ENCODE data around the gene ERCC6. TPM values are rescaled to one million over a fixed set of nuclear protein-coding genes. Genes with fewer than 3 reads are reported as not detected.

The ERCC6 gene
- total RNA-seq, 2 experiments from 2014 or later: 14.9 to 19.2 TPM

GRCh38 chr10:49550563-49550962 is 11.6 kb upstream of the ERCC6 start:
- ChIA-PET CTCF (no interaction called here), POLR2A (no interaction called here)

GRCh38 chr10:49549640-49550346 is 10.9 kb upstream of the ERCC6 start:
- POLR2A ChIA-PET: no interaction called here
- CTCF ChIA-PET: no interaction called here

DNA sequence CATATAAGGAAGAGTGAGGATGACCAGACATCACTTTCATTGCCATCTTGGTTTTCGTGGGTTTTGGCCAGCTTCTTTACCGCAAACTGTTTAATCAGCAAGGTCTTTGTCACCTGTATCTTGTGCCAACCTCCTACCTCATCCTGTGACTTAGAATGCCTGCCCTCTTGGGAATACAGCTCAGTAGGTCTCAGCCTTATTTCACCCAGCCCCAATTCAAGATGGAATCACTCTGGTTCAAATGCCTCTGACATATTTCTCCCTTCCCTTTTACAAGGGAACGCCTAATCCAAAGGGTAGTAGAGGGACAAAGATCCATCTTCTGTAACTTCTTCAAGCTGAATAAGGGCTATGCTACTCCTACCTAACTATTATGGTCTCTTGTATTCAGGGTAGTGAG is 4.7 kb upstream of the ERCC6 start:
- ChIA-PET POLR2A (no interaction called here), CTCF (no interaction called here)

GRCh38 chr10:49542353-49542752 is 3.4 kb upstream of the ERCC6 start:
- ChIA-PET POLR2A (no interaction called here), CTCF (no interaction called here)

DNA sequence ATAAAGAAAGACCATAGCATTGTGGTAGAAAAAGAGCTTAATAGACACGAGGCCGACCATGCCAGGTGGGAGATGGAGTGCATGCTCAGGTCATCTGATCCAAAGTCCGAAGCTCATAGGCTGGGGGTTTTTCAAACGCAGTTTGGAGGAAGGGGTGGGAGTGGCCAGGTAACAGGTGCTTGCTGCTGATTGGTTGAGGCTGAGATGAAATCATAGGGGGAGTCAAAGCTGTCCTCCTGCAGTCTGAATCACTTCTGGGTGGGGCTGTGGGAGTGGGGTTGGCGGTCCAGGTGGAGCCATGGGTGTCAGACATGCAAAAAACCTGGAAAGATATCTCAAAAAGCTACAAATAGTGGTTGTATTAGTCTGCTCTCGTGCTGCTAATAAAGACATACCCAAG is 2.8 kb upstream of the ERCC6 start:
- ChIA-PET CTCF (no interaction called here), POLR2A (no interaction called here)

GRCh38 chr10:49540056-49540797 is 1.3 kb upstream of the ERCC6 start:
- POLR2A ChIA-PET: no interaction called here
- CTCF ChIA-PET: no interaction called here

- CTCF ChIA-PET: no interaction called here
- POLR2A ChIA-PET: no interaction called here
These were observed 482 bp upstream of the ERCC6 start for GRCh38 chr10:49539320-49539885.

DNA sequence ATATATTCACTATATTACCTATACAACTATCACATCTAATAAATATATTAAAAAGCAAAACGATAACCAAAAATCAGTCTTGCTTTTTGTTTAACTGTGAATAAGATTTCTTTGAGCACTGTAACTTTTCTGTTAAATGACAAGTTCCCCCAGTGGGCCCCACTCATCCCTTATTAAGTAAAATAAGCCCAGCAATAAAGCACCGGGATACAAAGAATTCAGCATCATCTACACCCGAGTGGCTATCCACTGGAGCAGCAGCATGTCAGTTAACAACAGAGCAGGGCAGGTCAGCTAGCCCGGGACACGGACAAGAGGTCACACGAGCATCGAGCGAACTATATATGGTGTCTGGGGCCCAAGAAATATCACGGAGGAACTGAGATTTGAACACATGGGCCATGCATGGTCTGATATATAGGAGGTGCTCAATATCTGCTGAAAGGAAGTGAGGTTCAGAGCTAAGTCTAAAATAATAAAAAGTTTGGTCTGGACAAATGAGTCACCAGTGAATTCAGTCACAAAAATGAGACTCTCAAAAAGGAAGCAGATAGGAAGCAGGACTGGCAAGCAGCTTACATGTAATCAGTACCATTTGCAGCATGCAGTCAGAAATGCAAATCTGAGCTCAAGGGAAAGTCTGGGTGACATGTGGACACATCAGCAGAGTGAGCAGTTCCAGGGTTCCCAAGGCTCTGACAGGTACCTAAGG is 4.1 kb downstream of the ERCC6 start:
- CTCF ChIA-PET: interaction anchor here (1.2 kb wide), 1 partner anchor 26 kb away, joined by 3 read pairs; no protein-coding TSS in a partner anchor
- POLR2A ChIA-PET: no interaction called here

GRCh38 chr10:49532461-49532860 is 6.5 kb downstream of the ERCC6 start:
- CTCF ChIA-PET: interaction anchor here (2.2 kb wide), 1 partner anchor 13 kb away, joined by 7 read pairs; no protein-coding TSS in a partner anchor
- POLR2A ChIA-PET: no interaction called here

DNA sequence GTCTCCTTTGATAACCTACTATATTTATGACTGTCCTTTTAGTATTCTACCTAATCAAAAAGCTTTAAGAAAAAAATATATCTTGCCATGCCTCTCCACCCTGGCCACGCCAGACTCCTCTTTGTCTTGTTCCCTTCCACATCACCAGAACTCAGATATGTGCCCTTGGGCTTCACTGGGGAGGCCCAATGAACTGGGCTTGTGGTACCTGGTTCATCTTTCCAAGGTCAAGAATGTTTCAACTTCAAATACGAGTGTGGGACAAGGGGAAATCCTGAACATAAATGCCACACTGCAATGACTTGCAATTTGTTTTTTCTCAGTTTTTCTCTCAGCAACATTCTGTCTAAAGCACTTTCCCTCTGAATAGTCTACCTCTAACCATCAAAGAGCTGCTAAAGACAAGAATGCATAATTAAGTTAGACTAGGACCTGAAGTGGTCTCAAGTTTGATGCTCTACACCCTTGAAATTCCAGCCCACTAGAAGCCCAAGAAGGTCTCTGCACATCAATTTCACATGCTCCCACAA is 9.9 kb downstream of the ERCC6 start:
- ChIA-PET POLR2A (no interaction called here), CTCF (interaction anchor here (1.2 to 1.9 kb wide), 3 partner anchors 9 to 122 kb away, joined by 3 to 7 read pairs (median 5); no protein-coding TSS in a partner anchor)

- POLR2A ChIA-PET: no interaction called here
- CTCF ChIA-PET: no interaction called here
These were observed 11.1 kb downstream of the ERCC6 start for GRCh38 chr10:49527850-49528249.

- ChIA-PET CTCF (no interaction called here), POLR2A (no interaction called here)
These were observed 11.9 kb downstream of the ERCC6 start for GRCh38 chr10:49527061-49527460.

GRCh38 chr10:49526619-49527018 is 12.3 kb downstream of the ERCC6 start:
- ChIA-PET CTCF (no interaction called here), POLR2A (no interaction called here)

GRCh38 chr10:49524496-49524895 is 14.4 kb downstream of the ERCC6 start:
- ChIA-PET POLR2A (no interaction called here), CTCF (interaction anchor here (1.3 to 1.9 kb wide), 2 partner anchors 12 to 116 kb away, joined by 4 to 5 read pairs; no protein-coding TSS in a partner anchor)

- ChIA-PET CTCF (interaction anchor here (1.5 to 1.9 kb wide), 2 partner anchors 12 to 115 kb away, joined by 3 to 5 read pairs; no protein-coding TSS in a partner anchor), POLR2A (no interaction called here)
These were observed 15.6 kb downstream of the ERCC6 start for GRCh38 chr10:49523301-49523700.

GRCh38 chr10:49521062-49521461 is 17.9 kb downstream of the ERCC6 start:
- CTCF ChIA-PET: interaction anchor here (1.3 kb wide), 1 partner anchor 114 kb away, joined by 3 read pairs; no protein-coding TSS in a partner anchor
- POLR2A ChIA-PET: no interaction called here

GRCh38 chr10:49520122-49520775 is 18.7 kb downstream of the ERCC6 start:
- ChIA-PET POLR2A (no interaction called here), CTCF (interaction anchor here (1.2 to 1.6 kb wide), 5 partner anchors 9 to 863 kb away, joined by 3 to 7 read pairs (median 5); no protein-coding TSS in a partner anchor)

DNA sequence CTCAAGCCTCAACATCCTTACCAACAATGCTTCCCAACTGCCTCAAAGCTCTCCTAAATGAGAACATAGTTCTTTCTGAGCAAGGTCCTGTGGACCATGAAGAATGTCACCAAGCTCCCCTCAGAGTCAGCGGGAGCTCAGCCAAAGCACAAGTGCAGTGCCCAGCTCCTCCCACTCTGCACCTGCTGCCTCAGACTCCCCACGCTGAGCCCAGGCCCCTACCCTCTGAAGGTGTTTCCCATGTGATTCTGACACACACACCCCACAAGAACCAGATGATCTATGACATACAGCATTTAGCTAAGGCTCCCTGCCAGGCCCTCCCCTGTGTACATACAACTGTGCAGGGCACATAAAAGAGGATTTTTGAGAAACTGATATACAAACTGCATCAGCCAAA is 19.2 kb downstream of the ERCC6 start:
- POLR2A ChIA-PET: no interaction called here
- CTCF ChIA-PET: interaction anchor here (1.2 to 1.6 kb wide), 5 partner anchors 10 to 863 kb away, joined by 3 to 7 read pairs (median 5); no protein-coding TSS in a partner anchor

DNA sequence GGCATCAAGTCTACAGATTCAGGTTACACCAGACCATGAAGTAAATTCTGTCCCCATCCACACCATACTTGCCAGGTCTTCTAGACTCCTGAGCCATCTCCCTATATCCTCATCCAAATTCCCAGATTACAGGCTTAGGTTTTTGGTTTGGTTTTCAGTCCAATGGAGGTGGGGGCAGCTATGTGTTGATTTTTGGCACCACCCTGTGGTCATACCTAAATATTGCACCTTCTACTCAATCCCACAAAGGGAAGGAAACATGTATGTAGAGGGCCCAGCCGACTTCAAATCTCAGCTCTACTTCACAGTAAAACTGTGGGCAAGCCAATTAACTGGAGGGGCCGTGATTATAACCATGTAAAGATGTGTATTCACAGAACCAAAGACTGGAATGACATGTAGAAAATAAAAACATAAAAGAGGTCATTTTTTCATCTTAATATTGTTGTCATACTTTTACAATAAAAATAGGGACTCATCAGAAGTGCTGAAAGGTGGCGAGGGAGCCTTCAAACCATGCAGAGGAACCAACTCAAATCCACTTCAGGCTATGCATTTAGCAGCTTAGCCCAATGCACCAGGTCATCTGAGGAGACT is 19.8 kb downstream of the ERCC6 start:
- ChIA-PET CTCF (interaction anchor here (0.6 to 2.0 kb wide), 7 partner anchors 10 to 862 kb away, joined by 3 to 7 read pairs (median 5); no protein-coding TSS in a partner anchor), POLR2A (no interaction called here)

All from activated CD8-positive, alpha-beta memory T cell treated with anti-CD3 and anti-CD28 coated beads for 36 hours (primary cell).